ENCODE results near the gene HES1.

HES1 gene

DNA sequence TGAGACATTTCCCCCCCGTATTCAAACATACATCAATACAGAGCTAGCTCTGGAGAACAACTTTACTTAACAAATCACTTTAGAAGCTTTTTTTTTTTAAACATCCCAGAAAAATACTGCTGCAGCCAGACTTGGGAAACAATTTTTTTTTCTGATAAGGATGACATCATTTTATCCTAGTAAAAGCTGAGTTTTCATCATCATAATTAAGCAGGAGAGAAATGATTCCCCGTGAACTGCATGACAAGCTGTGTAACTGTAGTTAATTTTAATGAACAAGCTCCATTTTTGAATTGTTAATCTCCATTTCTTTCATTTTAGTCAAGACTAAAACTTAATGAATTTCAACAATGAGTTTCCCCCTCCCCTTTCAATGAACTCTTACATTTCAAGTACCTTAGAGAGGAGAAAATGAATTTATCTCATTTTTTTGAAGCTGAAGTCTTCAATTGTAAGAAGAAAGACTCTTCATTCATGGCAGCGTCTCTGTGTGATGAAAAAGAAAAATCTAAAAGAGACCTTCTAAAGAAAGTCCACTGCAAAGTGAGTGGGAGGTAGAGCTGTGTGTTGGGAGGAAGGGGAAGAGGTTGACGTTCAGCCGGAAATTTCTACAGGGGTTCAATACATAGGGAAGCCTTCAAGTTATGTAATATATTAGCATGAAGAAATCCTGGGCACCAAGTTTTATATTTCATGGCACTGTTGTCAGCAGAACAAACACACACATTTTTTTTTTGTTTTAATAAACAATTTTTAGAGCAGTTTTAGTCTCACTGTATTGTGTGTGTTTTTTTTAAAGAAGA is 31.7 kb downstream of the HES1 start:
- no peak for DNase-seq (ENCODE audit: low spot score)

DNA sequence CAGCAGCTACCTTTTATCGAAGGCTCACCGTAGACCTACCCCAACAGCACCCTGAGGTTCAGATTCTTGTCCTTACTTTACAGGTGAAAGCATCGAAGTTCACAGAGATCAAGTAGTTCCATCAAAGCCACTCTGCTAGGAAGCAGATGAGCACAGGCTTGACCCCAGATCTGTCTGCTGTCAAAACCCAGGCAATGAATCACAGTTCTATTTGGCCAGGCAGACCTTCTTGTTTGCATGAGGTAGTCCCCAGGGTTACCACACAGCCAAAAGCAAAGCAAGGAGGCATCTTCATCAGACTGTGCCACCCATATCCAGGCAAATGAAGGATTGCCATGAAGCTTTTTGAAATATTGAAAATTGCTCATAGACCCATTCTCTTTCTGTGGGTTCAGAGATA is 33.0 kb downstream of the HES1 start:
- DNase-seq (ENCODE audit: low spot score), result no peak

DNA sequence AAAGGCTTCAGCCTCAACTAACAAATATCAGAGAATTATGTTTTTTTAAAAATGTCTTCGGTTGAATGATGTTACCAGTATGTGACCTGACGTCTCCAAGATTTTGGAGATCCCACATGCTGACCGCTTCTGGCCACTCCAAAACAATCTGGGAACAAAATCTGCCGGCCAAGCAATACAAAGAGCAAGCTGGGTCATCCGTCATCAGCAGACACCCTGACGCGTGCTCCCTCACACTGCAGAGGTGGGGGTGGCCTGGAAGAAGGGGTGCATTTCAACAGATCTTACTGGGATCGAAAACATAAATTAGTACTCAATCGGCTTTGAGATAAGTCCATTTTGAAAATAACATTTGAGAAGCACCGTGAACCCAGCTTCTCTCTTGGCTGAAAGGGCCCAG is 33.6 kb downstream of the HES1 start:
- DNase-seq (ENCODE audit: low spot score), result no peak

DNA sequence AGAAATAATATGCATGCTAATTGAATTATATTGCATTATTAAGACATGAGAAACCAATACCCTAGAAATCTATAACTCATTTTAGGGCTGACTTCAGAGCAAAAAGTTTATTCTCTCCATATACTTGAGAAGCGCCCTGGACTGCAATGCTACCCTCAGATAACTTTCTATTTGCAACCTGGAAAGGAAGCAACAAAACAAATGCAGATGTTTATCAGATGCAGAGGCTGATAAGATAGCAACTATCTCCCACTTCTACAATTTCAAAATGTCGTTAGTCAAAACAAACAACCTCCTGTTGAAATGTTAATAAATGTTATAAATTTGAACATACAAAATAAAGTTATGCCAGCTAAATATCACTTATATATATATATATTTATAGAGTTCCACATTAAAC is 34.8 kb downstream of the HES1 start:
- no peak for DNase-seq (ENCODE audit: low spot score)

DNA sequence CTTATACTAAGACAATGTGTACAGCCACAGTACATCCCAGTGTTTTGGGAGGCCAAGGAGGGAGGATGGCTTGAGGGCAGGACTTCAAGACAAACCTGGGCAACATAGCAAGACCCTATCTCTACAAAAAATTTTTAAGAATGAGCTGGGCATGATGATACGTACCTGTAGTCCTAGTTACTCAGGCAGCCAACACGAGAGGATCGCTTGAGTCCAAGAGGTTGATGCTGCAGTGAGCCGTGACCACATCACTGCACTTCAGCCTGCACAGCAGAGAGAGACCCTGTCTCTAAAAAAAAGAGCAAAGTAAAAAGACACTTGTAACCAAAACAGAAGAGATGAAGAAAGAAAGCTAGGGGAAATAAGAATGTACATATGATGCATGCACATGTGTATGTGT is 38.5 kb downstream of the HES1 start:
- DNase-seq (ENCODE audit: low spot score), result no peak

DNA sequence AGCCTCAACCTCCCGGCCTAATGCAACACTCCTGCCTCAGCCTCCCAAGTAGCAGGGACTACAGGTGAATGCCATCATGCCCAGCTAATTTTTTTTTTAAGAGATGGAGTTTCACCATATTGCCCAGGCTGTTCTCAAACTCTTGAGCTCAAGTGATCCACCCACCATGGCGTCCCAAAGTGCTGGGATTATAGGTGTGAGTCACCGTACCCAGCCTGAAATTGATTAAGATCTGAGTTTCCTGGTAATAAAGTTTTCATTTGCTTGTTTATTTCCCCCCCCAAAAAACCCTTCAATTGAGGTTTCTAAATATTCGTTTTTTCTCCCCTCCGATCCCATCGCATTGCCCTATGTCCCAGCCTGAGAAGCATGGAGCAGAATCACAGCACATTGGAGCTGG is 39.0 kb downstream of the HES1 start:
- no peak for DNase-seq (ENCODE audit: low spot score)

DNA sequence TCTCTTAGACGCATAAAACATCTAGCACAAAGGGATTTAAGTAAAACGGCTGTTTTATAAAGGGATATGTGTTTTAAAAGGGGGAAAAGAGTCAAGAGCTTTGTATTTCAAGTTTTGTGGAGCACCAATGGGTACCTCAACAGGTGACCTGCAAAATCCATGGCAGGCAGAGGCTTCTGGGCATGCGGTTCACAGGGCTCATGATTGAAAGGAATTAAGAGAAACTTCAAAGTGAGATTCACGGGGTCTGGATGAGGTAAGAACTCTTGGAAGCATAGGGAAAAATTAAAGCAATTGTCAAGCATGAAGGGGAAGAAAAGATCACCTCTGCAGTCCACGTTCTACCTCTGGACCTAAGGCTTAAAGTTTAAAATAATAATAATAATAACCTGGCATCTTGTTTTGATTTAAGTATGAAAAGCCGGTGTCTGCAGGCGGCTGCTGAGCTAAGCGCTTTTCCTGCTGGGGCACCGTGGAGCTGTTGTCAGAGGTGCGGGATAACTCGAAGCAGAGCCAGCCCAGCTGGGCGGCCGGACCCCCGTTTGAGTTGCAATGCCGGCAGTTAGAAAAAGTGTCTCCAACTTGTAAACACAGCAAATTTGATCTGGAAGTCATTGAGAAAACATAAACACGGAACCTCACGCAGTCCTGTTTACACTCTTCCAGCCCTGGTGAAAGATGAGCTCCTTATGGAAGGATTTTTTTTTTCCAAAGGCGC is 40.5 kb downstream of the HES1 start:
- DNase-seq (ENCODE audit: low spot score), result no peak

DNA sequence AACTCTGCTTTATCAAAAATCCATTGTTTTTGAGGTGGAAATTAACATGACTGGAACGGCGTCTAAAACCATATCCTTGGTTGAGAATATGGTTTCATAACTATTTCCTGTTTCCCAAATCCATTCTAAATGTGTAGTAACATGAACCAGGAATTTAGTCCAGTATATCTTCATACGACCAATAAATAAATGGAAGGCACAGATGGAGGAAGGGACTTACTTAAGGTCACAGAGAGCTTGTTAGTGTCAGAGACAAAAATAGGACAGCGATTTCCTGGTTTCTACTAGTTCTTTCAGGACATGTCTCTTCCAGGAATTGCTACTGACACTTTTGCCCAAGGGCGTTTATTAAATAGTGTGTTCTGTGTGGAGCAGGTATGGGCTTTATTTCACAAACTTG is 41.2 kb downstream of the HES1 start:
- no peak for DNase-seq (ENCODE audit: low spot score)

DNA sequence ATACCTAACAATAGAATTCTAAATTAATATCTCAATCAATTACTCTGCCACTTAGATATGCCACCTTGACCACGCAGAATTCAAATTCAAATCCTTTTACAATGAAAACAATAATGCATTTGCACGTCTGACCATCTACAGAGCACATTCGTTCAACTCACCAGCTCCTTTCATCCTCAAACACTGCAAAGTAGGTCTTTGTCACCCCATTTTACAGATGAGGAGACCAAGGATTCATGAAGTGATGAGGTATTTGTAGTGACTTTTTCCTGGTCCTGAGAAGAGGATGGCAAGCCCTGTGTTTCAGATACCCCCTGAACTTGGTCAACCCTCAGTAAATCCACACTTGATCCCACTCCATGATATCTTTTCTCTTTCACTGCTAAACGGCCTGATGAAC is 42.2 kb downstream of the HES1 start:
- DNase-seq (ENCODE audit: low spot score), result no peak

DNA sequence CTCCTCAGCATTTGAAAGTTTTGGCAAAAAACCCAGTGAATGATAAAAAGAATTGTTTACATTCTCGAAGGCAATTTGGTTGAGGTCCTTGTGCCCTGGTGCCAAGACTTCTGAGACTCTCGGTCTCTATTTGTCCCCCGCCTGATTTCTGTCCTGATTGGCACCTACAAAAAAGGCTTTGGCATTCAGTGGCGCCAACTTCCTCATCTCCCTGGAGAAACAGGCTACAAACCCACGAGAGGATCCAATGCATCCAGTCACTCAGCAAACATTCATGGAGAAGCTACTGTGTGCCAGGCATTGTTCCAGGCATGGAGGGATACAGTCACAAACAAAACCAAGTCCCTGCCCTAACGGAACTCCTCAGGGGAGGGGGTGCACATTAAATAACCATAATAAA is 42.7 kb downstream of the HES1 start:
- no peak for DNase-seq (ENCODE audit: low spot score)

DNA sequence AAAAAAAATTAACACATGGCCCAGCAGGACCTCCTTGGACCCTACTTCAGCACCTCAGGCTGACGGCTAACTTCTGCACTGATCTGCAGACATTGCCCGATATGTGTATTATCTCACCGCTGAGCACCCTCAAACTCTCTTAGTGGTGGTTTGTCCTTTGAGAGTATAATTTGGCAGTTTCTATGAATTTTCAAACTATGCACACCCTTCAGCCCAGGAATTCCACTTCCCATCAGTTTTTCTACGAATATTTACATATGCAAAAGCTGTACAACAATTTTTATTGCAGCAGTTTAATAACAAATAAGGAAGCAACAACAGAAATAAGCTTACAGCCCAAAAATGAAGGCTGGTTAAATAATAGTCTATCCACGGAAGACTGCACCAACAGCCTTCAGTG is 44.6 kb downstream of the HES1 start:
- DNase-seq (ENCODE audit: low spot score), result no peak

DNA sequence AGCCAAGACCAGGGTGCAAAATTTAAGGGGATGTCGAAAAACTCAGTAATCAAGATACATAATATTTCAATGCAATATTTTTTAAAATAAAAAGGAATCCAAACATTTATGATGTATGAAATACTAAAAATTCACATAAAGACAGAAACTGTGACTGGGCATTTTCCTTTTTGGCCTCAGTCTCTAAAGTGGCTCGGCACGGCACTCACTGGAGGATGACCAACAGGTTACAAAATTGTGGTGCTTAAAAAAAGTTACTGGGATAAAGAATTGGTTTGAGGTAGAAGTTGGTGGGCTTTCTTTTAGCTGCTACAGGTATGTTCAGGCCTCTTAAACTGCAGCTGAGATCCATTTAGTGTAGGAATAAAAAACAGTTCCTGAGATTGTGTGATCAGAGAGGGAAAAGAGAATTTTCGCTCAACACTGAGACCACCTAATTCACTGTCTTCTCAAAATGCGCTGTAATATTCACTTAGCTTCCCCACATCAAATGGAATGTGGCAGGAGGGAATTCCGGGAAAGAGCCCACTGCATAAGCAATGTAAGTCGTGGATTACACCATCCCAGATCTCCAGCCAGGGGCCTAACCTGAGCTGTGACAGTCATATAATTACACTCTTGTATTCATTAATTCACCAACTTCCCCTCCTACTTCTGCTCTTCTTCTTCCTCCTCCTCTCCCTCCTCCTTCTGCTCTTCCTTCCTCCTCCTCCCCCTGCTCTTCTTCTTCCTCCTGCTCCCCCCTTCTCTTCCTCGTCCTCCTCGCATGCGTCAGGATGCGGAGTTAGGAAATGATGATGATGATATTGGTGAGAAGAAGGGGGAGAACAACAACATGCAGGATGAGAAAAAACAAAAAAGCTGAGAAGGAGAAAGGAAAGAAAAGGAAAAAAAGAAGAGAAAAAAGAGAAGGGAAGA is 45.9 kb downstream of the HES1 start:
- DNase-seq (ENCODE audit: low spot score), result no peak

DNA sequence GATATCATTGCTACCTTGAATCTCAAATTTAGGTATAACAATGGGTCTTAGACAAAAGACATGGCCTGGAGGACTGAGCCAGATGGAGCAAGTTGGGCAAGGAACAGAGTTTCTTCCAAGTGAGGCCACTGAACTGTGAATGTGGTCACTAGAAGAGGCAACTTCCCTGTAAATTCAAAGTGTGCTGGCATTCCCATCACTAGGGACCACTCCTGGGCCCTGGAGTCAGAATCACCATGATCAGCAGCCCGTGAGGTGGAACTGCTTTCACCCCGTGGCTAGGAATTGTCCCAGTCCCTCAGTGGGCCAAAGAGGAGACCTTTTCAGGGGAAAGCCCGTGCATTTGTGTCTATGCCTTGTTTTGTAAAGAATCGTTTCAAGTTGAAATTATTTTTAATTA is 47.3 kb downstream of the HES1 start:
- DNase-seq (ENCODE audit: low spot score), result no peak

DNA sequence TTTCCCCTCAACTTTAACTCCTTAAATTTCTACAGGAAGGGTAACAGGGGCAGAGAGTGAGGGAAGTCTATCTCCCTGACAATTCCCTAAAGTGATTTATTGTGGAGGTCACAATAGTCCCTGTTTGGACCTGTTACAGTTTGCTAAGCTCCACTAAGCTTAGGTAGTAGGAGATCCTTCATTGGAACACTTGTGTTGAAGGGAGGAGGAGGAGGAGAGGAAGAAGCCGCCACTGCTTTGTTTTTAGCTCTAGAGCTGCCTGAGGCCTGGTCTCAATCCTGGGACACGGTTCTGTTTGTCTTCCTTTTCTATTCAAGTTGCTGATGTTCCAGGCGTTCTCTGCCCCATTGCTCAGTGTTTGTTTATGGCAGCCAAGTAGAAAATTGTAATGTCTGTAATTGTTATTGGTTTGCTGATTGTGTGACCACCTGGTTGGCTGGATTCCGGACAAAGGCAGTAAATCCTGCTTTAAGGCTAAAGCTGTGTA is 48.4 kb downstream of the HES1 start:
- DNase-seq (ENCODE audit: low spot score), result no peak

DNA sequence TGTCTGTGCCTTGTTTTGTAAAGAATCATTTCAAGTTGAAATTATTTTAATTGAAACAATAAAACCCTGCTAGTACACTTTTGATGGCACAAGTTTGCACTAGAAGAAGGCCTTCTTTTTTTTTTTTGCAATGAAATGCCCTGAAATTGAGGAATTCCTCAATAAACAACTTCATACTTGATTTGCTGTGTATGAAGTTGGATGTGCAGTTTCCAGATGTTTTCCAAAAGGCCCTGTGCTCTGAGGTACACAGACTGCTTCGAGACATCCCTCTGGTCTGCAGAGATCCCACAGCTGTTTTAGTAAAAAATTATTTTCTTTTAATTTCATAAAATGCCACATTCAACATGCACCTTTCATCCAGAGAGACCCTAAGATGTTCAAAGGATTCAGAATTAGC is 48.9 kb downstream of the HES1 start:
- no peak for DNase-seq (ENCODE audit: low spot score)

DNA sequence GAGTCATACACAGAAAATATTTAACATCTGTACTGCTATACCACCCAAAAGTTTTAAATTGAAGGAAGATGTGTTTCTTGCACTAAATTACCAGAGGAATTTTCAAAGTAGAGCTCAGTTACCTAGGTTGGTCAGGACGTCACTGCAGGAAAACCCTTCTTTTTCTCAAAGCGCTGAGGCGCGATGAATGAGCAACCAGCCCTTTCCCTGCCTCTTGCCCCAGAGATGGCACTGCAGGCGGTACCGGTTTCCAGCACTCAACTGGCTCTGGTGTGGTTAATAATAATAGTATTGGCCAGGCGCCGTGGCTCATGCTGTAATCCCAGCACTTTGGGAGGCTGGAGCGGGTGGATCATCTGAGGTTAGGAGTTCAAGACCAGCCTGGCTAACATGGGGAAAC is 49.3 kb downstream of the HES1 start:
- no peak for DNase-seq (ENCODE audit: low spot score)

DNA sequence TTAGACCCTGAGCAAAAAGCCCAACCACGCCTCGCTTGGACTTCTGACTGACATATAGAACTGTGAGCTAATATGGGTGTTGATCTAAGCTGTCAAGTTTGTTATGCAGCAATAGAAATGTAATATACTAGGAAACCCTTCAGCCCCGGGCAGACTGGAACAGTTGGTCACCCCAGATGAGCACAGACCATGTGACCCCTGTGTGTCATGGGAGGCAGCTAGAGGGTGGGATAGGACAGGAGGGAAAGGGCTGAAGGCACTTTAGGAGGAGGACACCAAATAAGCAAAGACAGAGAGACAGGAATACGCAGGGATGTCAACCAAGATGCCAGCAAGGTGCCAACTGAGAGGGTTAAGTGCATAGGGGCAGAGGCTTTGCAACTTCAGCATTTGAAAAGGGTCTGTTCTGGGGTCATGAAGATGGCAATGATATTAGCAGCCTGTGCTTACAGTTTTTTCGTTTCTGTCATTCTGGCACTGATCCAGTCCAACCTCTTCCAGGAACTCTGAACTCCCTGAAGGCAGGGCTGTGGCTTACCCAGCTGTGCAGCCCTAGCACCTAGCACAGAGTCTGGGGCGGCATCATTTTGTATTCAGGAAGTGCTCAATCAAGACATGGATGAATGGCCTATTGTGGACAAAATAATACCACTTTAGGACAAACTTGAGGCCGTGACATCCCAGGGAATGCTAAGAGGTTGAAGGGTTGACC is 51.4 kb downstream of the HES1 start:
- no peak for DNase-seq (ENCODE audit: low spot score)
